Lower leg skin (tissue), 3 donors: ENCODE data around the gene ARHGAP24.

Source experiments
- CTCF ChIP-seq, 3 donors: fragments of 450-650 bp; IDR thresholded peaks; one replicate each; pipeline ENCODE4 v1.5.1; 2016; ENCODE audit warnings: antibody characterized with exemption in 3 of 3, mild to moderate bottlenecking in 3 of 3, moderate library complexity in 2 of 3
- POLR2A ChIP-seq, 2 donors: fragments of 450-650 bp; IDR thresholded peaks; one replicate each; pipeline ENCODE4 v1.6.1; 2016 to 2017; ENCODE audit warnings: antibody characterized with exemption in 2 of 2, mild to moderate bottlenecking in 1 of 2, moderate library complexity in 1 of 2

GRCh38 chr4:85774000-85774399, 299.1 kb downstream of the ARHGAP24 start:
- TF ChIP-seq POLR2A (IDR thresholded peaks at IDR 0.05) (no peak), CTCF (IDR thresholded peaks at IDR 0.05) (no peak)
